GM04503 (cell line): ENCODE data around the gene PKN2.
"Not testable (repeated sequence)": the region's sequence is repeated elsewhere in the genome, so short reads cannot be mapped to it uniquely, and the experiment has no call there.

Source experiments
- DNase-seq: peaks from one replicate; pipeline ENCODE4 v3.0.0-alpha.2; 2012; ENCODE audit warnings: low read depth

PKN2 gene

DNA sequence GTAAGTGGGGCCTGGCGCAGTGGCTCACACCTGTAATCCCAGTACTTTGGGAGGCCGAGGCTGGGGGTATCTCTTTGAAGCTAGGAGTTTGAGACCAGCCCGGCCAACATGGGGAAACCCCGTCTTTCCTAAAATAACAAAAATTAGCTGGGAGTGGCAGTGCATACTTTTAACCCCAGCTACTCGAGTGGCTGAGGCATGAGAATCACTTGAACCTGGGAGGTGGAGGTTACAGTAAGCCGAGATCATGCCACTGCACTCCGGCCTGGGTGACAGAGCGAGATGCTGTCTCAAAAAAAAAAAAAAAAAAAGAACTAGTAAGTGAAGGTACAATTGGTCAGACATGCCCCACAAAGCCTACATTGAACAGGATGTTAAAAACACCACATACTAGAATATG lies 196.6 kb downstream of the PKN2 start:
- DNase-seq, result not testable (repeated sequence)

DNA sequence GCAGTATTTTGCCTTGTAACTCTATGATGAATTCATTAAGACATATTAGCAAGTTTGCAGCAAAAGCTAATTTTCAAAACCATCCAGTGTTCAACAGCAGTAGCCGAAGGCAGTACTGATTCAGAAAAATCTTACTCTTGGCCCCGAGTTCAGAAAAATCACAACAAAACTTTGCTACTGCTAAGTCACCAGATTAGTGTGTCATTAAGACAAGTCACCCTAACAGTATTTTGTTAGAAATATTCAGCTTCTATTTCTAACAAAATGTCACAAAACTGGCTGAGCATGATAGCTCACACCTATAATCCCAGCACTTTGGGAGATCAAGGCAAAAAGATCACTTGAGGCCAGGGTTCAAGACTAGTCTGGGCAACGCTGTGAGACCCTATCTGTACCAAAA lies 199.1 kb downstream of the PKN2 start:
- no peak for DNase-seq
